SK-N-SH treated with all-trans-retinoic acid at 6 μM for 48 hours (cell line): ENCODE results near the gene RAD51B.

Experiments
- ATAC-seq: fragments of 200-7000 bp; cut with Tn5 transposase; 3 replicates; pipeline ENCODE4 v1.9.1; 2020; ENCODE audit warnings: mild to moderate bottlenecking, moderate library complexity
- ARNTL ChIP-seq: fragments of 450-650 bp; formaldehyde crosslinking; IDR thresholded peaks from 2 replicates; pipeline ENCODE4 v1.5.0; 2020; ENCODE audit warnings: low read depth, mild to moderate bottlenecking, moderate library complexity, borderline replicate concordance
- BACH2 ChIP-seq: fragments of 250-450 bp; sonication (Bioruptor Pico); IDR thresholded peaks from 2 replicates; pipeline ENCODE4 v1.9.0; 2021; ENCODE audit warnings: mild to moderate bottlenecking, borderline replicate concordance
- ESRRG ChIP-seq: fragments of 250-450 bp; sonication (Bioruptor Pico); IDR thresholded peaks from 2 replicates; pipeline ENCODE4 v1.6.1; 2021; ENCODE audit warnings: mild to moderate bottlenecking
- GLIS3 ChIP-seq: fragments of 250-450 bp; sonication (Bioruptor Pico); IDR thresholded peaks from 2 replicates; pipeline ENCODE4 v1.5.0; 2020; ENCODE audit warnings: mild to moderate bottlenecking, moderate library complexity
- OSR1 ChIP-seq: fragments of 250-450 bp; sonication (Bioruptor Pico); IDR thresholded peaks from 2 replicates; pipeline ENCODE4 v1.8.0; 2022; ENCODE audit warnings: moderate library complexity, mild to moderate bottlenecking, inconsistent platforms
- PATZ1 ChIP-seq: fragments of 250-450 bp; sonication (Bioruptor Pico); IDR thresholded peaks from 2 replicates; pipeline ENCODE4 v1.8.0; 2020; ENCODE audit warnings: mild to moderate bottlenecking, moderate library complexity, borderline replicate concordance
- PPARA ChIP-seq: fragments of 250-450 bp; sonication (Bioruptor Pico); IDR thresholded peaks from 2 replicates; pipeline ENCODE4 v1.5.0; 2020; ENCODE audit warnings: mild to moderate bottlenecking, borderline replicate concordance
- SNAI2 ChIP-seq: fragments of 250-450 bp; sonication (Bioruptor Pico); IDR thresholded peaks from 2 replicates; pipeline ENCODE4 v1.5.0; 2020; ENCODE audit warnings: mild to moderate bottlenecking, moderate library complexity
- TCF4 ChIP-seq: fragments of 250-450 bp; sonication (Bioruptor Pico); IDR thresholded peaks from 2 replicates; pipeline ENCODE4 v1.8.0; 2021; ENCODE audit warnings: mild to moderate bottlenecking, moderate library complexity, borderline replicate concordance
- TOX ChIP-seq: fragments of 250-450 bp; sonication (Bioruptor Pico); IDR thresholded peaks from 2 replicates; pipeline ENCODE4 v1.8.0; 2021; ENCODE audit warnings: mild to moderate bottlenecking, moderate library complexity, borderline replicate concordance
- ZC3H10 ChIP-seq: fragments of 250-450 bp; sonication (Bioruptor Pico); IDR thresholded peaks from 2 replicates; pipeline ENCODE4 v1.5.1; 2021; ENCODE audit warnings: mild to moderate bottlenecking, moderate library complexity
- ZFP3 ChIP-seq: fragments of 250-450 bp; sonication (Bioruptor Pico); IDR thresholded peaks from 2 replicates; pipeline ENCODE4 v1.5.0; 2020; ENCODE audit warnings: mild to moderate bottlenecking, moderate library complexity
- ZNF565 ChIP-seq: fragments of 450-650 bp; formaldehyde crosslinking; conservative IDR thresholded peaks from 2 replicates; pipeline ENCODE4 v1.5.0; 2020; ENCODE audit warnings: low read depth, mild to moderate bottlenecking, moderate library complexity
- ZNF70 ChIP-seq: fragments of 450-650 bp; formaldehyde crosslinking; IDR thresholded peaks from 2 replicates; pipeline ENCODE4 v1.5.0; 2020; ENCODE audit warnings: mild to moderate bottlenecking, moderate library complexity
- ZNF8 ChIP-seq: fragments of 450-650 bp; formaldehyde crosslinking; IDR thresholded peaks from 2 replicates; pipeline ENCODE4 v1.5.0; 2020; ENCODE audit warnings: mild to moderate bottlenecking, moderate library complexity
- TF ChIP-seq, protein P1 (sequence below): fragments of 250-450 bp; sonication (Bioruptor Pico); IDR thresholded peaks from 2 replicates; pipeline ENCODE4 v1.5.1; 2021; ENCODE audit warnings: mild to moderate bottlenecking, moderate library complexity
- TF ChIP-seq, protein P2 (sequence below): fragments of 250-450 bp; sonication (Bioruptor Pico); IDR thresholded peaks from 2 replicates; pipeline ENCODE4 v1.5.1; 2020; ENCODE audit warnings: low read depth, mild to moderate bottlenecking, moderate library complexity
- TF ChIP-seq, protein P3 (sequence below): fragments of 250-450 bp; sonication (Bioruptor Pico); IDR thresholded peaks from 2 replicates; pipeline ENCODE4 v1.8.0; 2021; ENCODE audit warnings: low read depth, mild to moderate bottlenecking, moderate library complexity, borderline replicate concordance

Gene RAD51B

GRCh38 chr14:68677901-68678300 is 858.3 kb downstream of the RAD51B start:
- TF ChIP-seq ZC3H10 = no peak
- TF ChIP-seq ESRRG (CRISPR knock-in tag) = no peak
- TF ChIP-seq GLIS3 (CRISPR knock-in tag) = no peak
- no peak for TF ChIP-seq SNAI2 (CRISPR knock-in tag)
- TF ChIP-seq PATZ1 (CRISPR knock-in tag) = no peak
- no peak for TF ChIP-seq ZFP3 (CRISPR knock-in tag)
- ATAC-seq = no peak

DNA sequence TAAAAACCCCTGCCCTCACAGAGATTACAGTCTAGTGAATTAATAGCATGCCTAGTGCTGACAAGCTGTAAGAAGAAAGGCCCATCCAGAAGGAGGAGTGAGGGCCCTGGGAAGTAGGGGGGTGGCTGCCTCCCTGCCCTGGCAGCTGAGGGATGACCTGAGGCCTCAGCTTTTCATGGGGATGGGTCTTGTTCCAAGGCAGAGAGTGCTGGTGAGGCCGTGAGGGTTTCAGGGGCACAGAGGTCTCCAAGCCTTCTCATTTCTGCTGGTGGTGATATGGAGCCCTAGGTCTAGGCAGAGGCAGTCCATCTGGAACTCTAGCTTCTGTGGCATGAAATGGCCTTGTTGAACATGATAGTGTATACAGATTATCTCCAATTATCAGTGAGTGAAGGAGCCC is 858.9 kb downstream of the RAD51B start:
- TF ChIP-seq OSR1 (CRISPR knock-in tag) (no peak), ZFP3 (CRISPR knock-in tag) (no peak), BACH2 (CRISPR knock-in tag) (no peak)
- no peak for ATAC-seq

DNA sequence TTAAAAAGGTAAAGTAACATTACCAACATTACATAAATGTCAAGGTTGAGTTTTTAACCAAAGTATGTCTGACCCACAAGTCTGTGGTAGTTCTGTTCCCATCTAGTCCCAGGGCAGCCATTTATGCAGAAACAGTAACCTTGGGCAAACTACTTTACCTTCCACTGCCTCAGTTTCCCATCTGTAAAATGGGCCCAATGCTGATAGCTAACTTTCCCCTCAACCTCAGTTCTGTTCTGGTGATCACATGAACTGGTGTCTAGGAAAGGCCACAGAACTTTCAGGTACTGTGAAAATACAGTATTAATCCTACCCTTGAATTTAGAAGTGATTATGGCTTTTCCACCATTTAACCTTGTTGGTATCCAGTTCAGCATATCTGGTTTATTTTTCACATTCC is 859.7 kb downstream of the RAD51B start:
- TF ChIP-seq, protein P1, sequence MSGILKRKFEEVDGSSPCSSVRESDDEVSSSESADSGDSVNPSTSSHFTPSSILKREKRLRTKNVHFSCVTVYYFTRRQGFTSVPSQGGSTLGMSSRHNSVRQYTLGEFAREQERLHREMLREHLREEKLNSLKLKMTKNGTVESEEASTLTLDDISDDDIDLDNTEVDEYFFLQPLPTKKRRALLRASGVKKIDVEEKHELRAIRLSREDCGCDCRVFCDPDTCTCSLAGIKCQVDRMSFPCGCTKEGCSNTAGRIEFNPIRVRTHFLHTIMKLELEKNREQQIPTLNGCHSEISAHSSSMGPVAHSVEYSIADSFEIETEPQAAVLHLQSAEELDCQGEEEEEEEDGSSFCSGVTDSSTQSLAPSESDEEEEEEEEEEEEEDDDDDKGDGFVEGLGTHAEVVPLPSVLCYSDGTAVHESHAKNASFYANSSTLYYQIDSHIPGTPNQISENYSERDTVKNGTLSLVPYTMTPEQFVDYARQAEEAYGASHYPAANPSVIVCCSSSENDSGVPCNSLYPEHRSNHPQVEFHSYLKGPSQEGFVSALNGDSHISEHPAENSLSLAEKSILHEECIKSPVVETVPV (CRISPR knock-in tag) = no peak
- TF ChIP-seq BACH2 (CRISPR knock-in tag) (no peak), PPARA (CRISPR knock-in tag) (no peak), ZFP3 (CRISPR knock-in tag) (no peak), ZNF565 (CRISPR knock-in tag) (no peak), PATZ1 (CRISPR knock-in tag) (no peak), ZNF70 (CRISPR knock-in tag) (no peak)
- TF ChIP-seq, protein P2, sequence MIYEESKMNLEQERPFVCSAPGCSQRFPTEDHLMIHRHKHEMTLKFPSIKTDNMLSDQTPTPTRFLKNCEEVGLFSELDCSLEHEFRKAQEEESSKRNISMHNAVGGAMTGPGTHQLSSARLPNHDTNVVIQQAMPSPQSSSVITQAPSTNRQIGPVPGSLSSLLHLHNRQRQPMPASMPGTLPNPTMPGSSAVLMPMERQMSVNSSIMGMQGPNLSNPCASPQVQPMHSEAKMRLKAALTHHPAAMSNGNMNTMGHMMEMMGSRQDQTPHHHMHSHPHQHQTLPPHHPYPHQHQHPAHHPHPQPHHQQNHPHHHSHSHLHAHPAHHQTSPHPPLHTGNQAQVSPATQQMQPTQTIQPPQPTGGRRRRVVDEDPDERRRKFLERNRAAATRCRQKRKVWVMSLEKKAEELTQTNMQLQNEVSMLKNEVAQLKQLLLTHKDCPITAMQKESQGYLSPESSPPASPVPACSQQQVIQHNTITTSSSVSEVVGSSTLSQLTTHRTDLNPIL = no peak

DNA sequence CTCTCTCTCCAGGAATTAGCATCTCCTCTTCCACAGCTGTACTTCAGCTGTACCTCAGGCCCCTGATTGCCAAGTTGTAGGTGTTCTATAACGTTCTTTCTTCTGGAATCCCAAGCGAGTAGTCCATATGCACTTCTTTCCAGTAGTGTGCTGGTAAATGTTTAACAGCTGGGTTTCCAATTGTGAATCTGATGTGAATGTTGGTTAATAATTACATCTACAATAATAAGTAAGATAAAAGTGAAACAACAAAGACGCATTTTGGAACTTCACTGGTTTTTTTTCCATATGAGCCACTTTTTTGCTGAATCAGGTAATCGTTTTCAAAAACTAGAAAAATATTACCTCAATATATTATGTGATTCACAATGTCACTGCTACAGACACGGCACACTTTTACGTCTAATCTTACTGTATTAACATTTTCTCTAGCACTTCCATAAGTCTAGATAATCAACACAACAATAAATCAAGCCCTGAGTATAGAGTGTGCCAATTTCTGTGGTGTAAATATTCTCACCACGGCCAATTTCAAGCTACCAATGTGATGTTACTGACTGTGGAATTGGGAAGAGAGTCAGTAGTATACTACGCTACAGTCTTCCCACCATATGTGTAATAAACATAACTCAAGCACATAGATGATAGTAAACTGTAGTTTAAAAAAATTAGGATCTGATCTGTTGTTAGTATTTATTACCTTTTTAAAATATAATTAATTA is 860.3 kb downstream of the RAD51B start:
- no peak for TF ChIP-seq SNAI2 (CRISPR knock-in tag)
- TF ChIP-seq ZNF565 (CRISPR knock-in tag) = no peak
- TF ChIP-seq ARNTL = no peak
- TF ChIP-seq, protein P2 = no peak
- TF ChIP-seq PPARA (CRISPR knock-in tag) = no peak
- no peak for TF ChIP-seq TOX
- no peak for TF ChIP-seq OSR1 (CRISPR knock-in tag)
- ATAC-seq = no peak

More for the DNA sequence above, 859.7 kb downstream of the RAD51B start:
- ATAC-seq = no peak

DNA sequence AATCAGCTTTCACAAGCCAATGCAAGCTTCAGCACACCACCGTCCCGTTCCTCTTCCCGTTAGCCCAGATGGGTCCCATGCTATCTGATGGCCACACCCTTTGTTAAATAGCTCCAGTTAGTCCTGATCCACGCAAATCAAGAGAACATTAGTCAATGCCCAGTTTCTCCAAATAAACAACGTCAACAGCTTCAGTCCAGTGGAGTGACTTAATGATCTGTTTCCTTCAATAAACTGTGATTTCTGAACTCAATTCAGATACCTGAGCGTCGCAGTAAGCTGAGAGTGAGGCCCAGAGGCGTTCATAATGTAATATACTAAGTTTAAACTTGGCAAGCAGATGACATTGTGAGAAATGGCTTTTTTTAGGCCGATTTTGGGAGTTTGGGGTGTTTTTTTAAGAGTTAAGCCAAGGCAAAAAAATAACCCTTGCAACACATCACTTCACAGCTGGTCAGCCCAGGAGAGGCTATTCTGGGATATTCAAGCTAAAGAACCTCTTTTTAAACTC is 861.0 kb downstream of the RAD51B start:
- no peak for ATAC-seq
- TF ChIP-seq ARNTL (no peak), TCF4 (CRISPR knock-in tag) (no peak), ZC3H10 (no peak), ZNF70 (CRISPR knock-in tag) (no peak), GLIS3 (CRISPR knock-in tag) (no peak), ZNF8 (CRISPR knock-in tag) (no peak)
- TF ChIP-seq, protein P1 (CRISPR knock-in tag) = no peak
- TF ChIP-seq, protein P2 = no peak
- TF ChIP-seq, protein P3, sequence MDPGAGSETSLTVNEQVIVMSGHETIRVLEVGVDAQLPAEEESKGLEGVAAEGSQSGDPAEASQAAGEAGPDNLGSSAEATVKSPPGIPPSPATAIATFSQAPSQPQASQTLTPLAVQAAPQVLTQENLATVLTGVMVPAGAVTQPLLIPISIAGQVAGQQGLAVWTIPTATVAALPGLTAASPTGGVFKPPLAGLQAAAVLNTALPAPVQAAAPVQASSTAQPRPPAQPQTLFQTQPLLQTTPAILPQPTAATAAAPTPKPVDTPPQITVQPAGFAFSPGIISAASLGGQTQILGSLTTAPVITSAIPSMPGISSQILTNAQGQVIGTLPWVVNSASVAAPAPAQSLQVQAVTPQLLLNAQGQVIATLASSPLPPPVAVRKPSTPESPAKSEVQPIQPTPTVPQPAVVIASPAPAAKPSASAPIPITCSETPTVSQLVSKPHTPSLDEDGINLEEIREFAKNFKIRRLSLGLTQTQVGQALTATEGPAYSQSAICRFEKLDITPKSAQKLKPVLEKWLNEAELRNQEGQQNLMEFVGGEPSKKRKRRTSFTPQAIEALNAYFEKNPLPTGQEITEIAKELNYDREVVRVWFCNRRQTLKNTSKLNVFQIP (CRISPR knock-in tag) = no peak
